SK-N-SH treated with all-trans-retinoic acid at 6 μM for 48 hours (cell line): ENCODE data around the gene ATL1.

Source experiments
- ATAC-seq: fragments of 200-7000 bp; cut with Tn5 transposase; 3 replicates; pipeline ENCODE4 v1.9.1; 2020; ENCODE audit warnings: mild to moderate bottlenecking, moderate library complexity
- ARNTL ChIP-seq: fragments of 450-650 bp; formaldehyde crosslinking; IDR thresholded peaks from 2 replicates; pipeline ENCODE4 v1.5.0; 2020; ENCODE audit warnings: low read depth, mild to moderate bottlenecking, moderate library complexity, borderline replicate concordance
- CREB5 ChIP-seq: fragments of 250-450 bp; sonication (Bioruptor Pico); IDR thresholded peaks from 2 replicates; pipeline ENCODE4 v1.5.1; 2020; ENCODE audit warnings: low read depth, mild to moderate bottlenecking, moderate library complexity
- CSDC2 ChIP-seq: fragments of 250-450 bp; sonication (Bioruptor Pico); IDR thresholded peaks from 2 replicates; pipeline ENCODE4 v1.5.0; 2020; ENCODE audit warnings: mild to moderate bottlenecking, moderate library complexity
- ESRRG ChIP-seq: fragments of 250-450 bp; sonication (Bioruptor Pico); IDR thresholded peaks from 2 replicates; pipeline ENCODE4 v1.6.1; 2021; ENCODE audit warnings: mild to moderate bottlenecking
- GLIS3 ChIP-seq: fragments of 250-450 bp; sonication (Bioruptor Pico); IDR thresholded peaks from 2 replicates; pipeline ENCODE4 v1.5.0; 2020; ENCODE audit warnings: mild to moderate bottlenecking, moderate library complexity
- ISL1 ChIP-seq: fragments of 250-450 bp; sonication (Bioruptor Pico); IDR thresholded peaks from 2 replicates; pipeline ENCODE4 v2.1.2; 2022; ENCODE audit warnings: mild to moderate bottlenecking, moderate library complexity
- OSR1 ChIP-seq: fragments of 250-450 bp; sonication (Bioruptor Pico); IDR thresholded peaks from 2 replicates; pipeline ENCODE4 v1.8.0; 2022; ENCODE audit warnings: moderate library complexity, mild to moderate bottlenecking, inconsistent platforms
- PPARA ChIP-seq: fragments of 250-450 bp; sonication (Bioruptor Pico); IDR thresholded peaks from 2 replicates; pipeline ENCODE4 v1.5.0; 2020; ENCODE audit warnings: mild to moderate bottlenecking, borderline replicate concordance
- RARB ChIP-seq: fragments of 250-450 bp; sonication (Bioruptor Pico); IDR thresholded peaks from 2 replicates; pipeline ENCODE4 v1.8.0; 2021; ENCODE audit warnings: mild to moderate bottlenecking, moderate library complexity
- SNAI2 ChIP-seq: fragments of 250-450 bp; sonication (Bioruptor Pico); IDR thresholded peaks from 2 replicates; pipeline ENCODE4 v1.5.0; 2020; ENCODE audit warnings: mild to moderate bottlenecking, moderate library complexity
- TCF4 ChIP-seq: fragments of 250-450 bp; sonication (Bioruptor Pico); IDR thresholded peaks from 2 replicates; pipeline ENCODE4 v1.8.0; 2021; ENCODE audit warnings: mild to moderate bottlenecking, moderate library complexity, borderline replicate concordance
- ZC3H10 ChIP-seq: fragments of 250-450 bp; sonication (Bioruptor Pico); IDR thresholded peaks from 2 replicates; pipeline ENCODE4 v1.5.1; 2021; ENCODE audit warnings: mild to moderate bottlenecking, moderate library complexity
- ZFP3 ChIP-seq: fragments of 250-450 bp; sonication (Bioruptor Pico); IDR thresholded peaks from 2 replicates; pipeline ENCODE4 v1.5.0; 2020; ENCODE audit warnings: mild to moderate bottlenecking, moderate library complexity
- ZFP30 ChIP-seq: fragments of 450-650 bp; formaldehyde crosslinking; IDR thresholded peaks from 2 replicates; pipeline ENCODE4 v1.5.0; 2022; ENCODE audit warnings: mild to moderate bottlenecking, moderate library complexity
- ZNF565 ChIP-seq: fragments of 450-650 bp; formaldehyde crosslinking; conservative IDR thresholded peaks from 2 replicates; pipeline ENCODE4 v1.5.0; 2020; ENCODE audit warnings: low read depth, mild to moderate bottlenecking, moderate library complexity
- ZNF70 ChIP-seq: fragments of 450-650 bp; formaldehyde crosslinking; IDR thresholded peaks from 2 replicates; pipeline ENCODE4 v1.5.0; 2020; ENCODE audit warnings: mild to moderate bottlenecking, moderate library complexity
- ZNF8 ChIP-seq: fragments of 450-650 bp; formaldehyde crosslinking; IDR thresholded peaks from 2 replicates; pipeline ENCODE4 v1.5.0; 2020; ENCODE audit warnings: mild to moderate bottlenecking, moderate library complexity
- TF ChIP-seq, protein P1 (sequence below): fragments of 250-450 bp; sonication (Bioruptor Pico); IDR thresholded peaks from 2 replicates; pipeline ENCODE4 v1.8.0; 2020; ENCODE audit warnings: mild to moderate bottlenecking, moderate library complexity, borderline replicate concordance
- TF ChIP-seq, protein P2 (sequence below): fragments of 250-450 bp; sonication (Bioruptor Pico); IDR thresholded peaks from 2 replicates; pipeline ENCODE4 v1.8.0; 2021; ENCODE audit warnings: low read depth, mild to moderate bottlenecking, moderate library complexity, borderline replicate concordance
- TF ChIP-seq, protein P3 (sequence below): fragments of 250-450 bp; sonication (Bioruptor Pico); IDR thresholded peaks from 2 replicates; pipeline ENCODE4 v1.5.0; 2020; ENCODE audit warnings: mild to moderate bottlenecking, moderate library complexity
- TF ChIP-seq, protein P4 (sequence below): fragments of 250-450 bp; sonication (Bioruptor Pico); IDR thresholded peaks from 2 replicates; pipeline ENCODE4 v1.5.1; 2021; ENCODE audit warnings: mild to moderate bottlenecking, moderate library complexity

The ATL1 gene

GRCh38 chr14:50647282-50647681 is 87.3 kb downstream of the ATL1 start:
- ATAC-seq, result no peak
- no peak for TF ChIP-seq ZNF8 (CRISPR knock-in tag)
- TF ChIP-seq RARB (CRISPR knock-in tag), result no peak
- no peak for TF ChIP-seq CREB5 (CRISPR knock-in tag)
- TF ChIP-seq, protein P1, sequence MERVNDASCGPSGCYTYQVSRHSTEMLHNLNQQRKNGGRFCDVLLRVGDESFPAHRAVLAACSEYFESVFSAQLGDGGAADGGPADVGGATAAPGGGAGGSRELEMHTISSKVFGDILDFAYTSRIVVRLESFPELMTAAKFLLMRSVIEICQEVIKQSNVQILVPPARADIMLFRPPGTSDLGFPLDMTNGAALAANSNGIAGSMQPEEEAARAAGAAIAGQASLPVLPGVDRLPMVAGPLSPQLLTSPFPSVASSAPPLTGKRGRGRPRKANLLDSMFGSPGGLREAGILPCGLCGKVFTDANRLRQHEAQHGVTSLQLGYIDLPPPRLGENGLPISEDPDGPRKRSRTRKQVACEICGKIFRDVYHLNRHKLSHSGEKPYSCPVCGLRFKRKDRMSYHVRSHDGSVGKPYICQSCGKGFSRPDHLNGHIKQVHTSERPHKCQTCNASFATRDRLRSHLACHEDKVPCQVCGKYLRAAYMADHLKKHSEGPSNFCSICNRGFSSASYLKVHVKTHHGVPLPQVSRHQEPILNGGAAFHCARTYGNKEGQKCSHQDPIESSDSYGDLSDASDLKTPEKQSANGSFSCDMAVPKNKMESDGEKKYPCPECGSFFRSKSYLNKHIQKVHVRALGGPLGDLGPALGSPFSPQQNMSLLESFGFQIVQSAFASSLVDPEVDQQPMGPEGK (CRISPR knock-in tag), result no peak
- no peak for TF ChIP-seq ESRRG (CRISPR knock-in tag)
- TF ChIP-seq TCF4 (CRISPR knock-in tag), result no peak
- no peak for TF ChIP-seq ZNF565 (CRISPR knock-in tag)
- TF ChIP-seq ISL1 (CRISPR knock-in tag), result no peak
- TF ChIP-seq ZFP30 (CRISPR knock-in tag), result no peak
- no peak for TF ChIP-seq ZNF70 (CRISPR knock-in tag)

- no peak for TF ChIP-seq SNAI2 (CRISPR knock-in tag)
- TF ChIP-seq CREB5 (CRISPR knock-in tag), result no peak
- no peak for TF ChIP-seq GLIS3 (CRISPR knock-in tag)
- no peak for TF ChIP-seq CSDC2
- no peak for TF ChIP-seq ARNTL (CRISPR knock-in tag)
- no peak for TF ChIP-seq OSR1
- TF ChIP-seq ZFP3 (CRISPR knock-in tag), result no peak
- TF ChIP-seq, protein P1 (CRISPR knock-in tag), result no peak
- TF ChIP-seq, protein P2, sequence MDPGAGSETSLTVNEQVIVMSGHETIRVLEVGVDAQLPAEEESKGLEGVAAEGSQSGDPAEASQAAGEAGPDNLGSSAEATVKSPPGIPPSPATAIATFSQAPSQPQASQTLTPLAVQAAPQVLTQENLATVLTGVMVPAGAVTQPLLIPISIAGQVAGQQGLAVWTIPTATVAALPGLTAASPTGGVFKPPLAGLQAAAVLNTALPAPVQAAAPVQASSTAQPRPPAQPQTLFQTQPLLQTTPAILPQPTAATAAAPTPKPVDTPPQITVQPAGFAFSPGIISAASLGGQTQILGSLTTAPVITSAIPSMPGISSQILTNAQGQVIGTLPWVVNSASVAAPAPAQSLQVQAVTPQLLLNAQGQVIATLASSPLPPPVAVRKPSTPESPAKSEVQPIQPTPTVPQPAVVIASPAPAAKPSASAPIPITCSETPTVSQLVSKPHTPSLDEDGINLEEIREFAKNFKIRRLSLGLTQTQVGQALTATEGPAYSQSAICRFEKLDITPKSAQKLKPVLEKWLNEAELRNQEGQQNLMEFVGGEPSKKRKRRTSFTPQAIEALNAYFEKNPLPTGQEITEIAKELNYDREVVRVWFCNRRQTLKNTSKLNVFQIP (CRISPR knock-in tag), result no peak
- TF ChIP-seq ISL1 (CRISPR knock-in tag), result no peak
- no peak for TF ChIP-seq RARB (CRISPR knock-in tag)
- no peak for TF ChIP-seq ESRRG (CRISPR knock-in tag)
- no peak for TF ChIP-seq ZFP30 (CRISPR knock-in tag)
- TF ChIP-seq PPARA (CRISPR knock-in tag), result no peak
- ATAC-seq, result no peak
Observed at GRCh38 chr14:50647753-50648152, 87.8 kb downstream of the ATL1 start.

GRCh38 chr14:50649691-50650090 is 89.7 kb downstream of the ATL1 start:
- no peak for ATAC-seq
- TF ChIP-seq ISL1 (CRISPR knock-in tag), result no peak
- no peak for TF ChIP-seq ZFP3 (CRISPR knock-in tag)
- TF ChIP-seq, protein P2 (CRISPR knock-in tag), result no peak
- TF ChIP-seq, protein P3, sequence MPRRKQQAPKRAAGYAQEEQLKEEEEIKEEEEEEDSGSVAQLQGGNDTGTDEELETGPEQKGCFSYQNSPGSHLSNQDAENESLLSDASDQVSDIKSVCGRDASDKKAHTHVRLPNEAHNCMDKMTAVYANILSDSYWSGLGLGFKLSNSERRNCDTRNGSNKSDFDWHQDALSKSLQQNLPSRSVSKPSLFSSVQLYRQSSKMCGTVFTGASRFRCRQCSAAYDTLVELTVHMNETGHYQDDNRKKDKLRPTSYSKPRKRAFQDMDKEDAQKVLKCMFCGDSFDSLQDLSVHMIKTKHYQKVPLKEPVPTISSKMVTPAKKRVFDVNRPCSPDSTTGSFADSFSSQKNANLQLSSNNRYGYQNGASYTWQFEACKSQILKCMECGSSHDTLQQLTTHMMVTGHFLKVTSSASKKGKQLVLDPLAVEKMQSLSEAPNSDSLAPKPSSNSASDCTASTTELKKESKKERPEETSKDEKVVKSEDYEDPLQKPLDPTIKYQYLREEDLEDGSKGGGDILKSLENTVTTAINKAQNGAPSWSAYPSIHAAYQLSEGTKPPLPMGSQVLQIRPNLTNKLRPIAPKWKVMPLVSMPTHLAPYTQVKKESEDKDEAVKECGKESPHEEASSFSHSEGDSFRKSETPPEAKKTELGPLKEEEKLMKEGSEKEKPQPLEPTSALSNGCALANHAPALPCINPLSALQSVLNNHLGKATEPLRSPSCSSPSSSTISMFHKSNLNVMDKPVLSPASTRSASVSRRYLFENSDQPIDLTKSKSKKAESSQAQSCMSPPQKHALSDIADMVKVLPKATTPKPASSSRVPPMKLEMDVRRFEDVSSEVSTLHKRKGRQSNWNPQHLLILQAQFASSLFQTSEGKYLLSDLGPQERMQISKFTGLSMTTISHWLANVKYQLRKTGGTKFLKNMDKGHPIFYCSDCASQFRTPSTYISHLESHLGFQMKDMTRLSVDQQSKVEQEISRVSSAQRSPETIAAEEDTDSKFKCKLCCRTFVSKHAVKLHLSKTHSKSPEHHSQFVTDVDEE (CRISPR knock-in tag), result no peak
- TF ChIP-seq, protein P4, sequence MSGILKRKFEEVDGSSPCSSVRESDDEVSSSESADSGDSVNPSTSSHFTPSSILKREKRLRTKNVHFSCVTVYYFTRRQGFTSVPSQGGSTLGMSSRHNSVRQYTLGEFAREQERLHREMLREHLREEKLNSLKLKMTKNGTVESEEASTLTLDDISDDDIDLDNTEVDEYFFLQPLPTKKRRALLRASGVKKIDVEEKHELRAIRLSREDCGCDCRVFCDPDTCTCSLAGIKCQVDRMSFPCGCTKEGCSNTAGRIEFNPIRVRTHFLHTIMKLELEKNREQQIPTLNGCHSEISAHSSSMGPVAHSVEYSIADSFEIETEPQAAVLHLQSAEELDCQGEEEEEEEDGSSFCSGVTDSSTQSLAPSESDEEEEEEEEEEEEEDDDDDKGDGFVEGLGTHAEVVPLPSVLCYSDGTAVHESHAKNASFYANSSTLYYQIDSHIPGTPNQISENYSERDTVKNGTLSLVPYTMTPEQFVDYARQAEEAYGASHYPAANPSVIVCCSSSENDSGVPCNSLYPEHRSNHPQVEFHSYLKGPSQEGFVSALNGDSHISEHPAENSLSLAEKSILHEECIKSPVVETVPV (CRISPR knock-in tag), result no peak
- TF ChIP-seq TCF4 (CRISPR knock-in tag), result no peak
- no peak for TF ChIP-seq OSR1
- no peak for TF ChIP-seq PPARA (CRISPR knock-in tag)
- no peak for TF ChIP-seq ZC3H10 (CRISPR knock-in tag)
- TF ChIP-seq ZNF565 (CRISPR knock-in tag), result no peak
- TF ChIP-seq CSDC2, result no peak
- TF ChIP-seq ESRRG (CRISPR knock-in tag), result no peak
- no peak for TF ChIP-seq GLIS3 (CRISPR knock-in tag)
- no peak for TF ChIP-seq ARNTL (CRISPR knock-in tag)
- no peak for TF ChIP-seq ZNF70 (CRISPR knock-in tag)
